D721Med (cell line): ENCODE results near the gene SULT1A1.

Experiments used
- DNase-seq: peaks from one replicate; pipeline ENCODE4 v3.0.0; 2011; ENCODE audit warnings: low spot score; ENCODE audit not compliant: insufficient read length
- FAIRE-seq: peaks from 2 replicates; lab custom pipeline; 2011; peaks lifted over from hg19 to GRCh38; lab: Jason Lieb, UNC
- TF ChIP-seq, protein P1 (sequence below): IDR thresholded peaks from 2 replicates; pipeline ENCODE4 v1.5.1; 2012; ENCODE audit warnings: mild to moderate bottlenecking, control low read depth; ENCODE audit not compliant: insufficient read depth; ENCODE audit errors: missing control alignments

Gene SULT1A1

GRCh38 chr16:28556914-28557320 is 52.9 kb downstream of the SULT1A1 start:
- no peak for FAIRE-seq
- TF ChIP-seq, protein P1, sequence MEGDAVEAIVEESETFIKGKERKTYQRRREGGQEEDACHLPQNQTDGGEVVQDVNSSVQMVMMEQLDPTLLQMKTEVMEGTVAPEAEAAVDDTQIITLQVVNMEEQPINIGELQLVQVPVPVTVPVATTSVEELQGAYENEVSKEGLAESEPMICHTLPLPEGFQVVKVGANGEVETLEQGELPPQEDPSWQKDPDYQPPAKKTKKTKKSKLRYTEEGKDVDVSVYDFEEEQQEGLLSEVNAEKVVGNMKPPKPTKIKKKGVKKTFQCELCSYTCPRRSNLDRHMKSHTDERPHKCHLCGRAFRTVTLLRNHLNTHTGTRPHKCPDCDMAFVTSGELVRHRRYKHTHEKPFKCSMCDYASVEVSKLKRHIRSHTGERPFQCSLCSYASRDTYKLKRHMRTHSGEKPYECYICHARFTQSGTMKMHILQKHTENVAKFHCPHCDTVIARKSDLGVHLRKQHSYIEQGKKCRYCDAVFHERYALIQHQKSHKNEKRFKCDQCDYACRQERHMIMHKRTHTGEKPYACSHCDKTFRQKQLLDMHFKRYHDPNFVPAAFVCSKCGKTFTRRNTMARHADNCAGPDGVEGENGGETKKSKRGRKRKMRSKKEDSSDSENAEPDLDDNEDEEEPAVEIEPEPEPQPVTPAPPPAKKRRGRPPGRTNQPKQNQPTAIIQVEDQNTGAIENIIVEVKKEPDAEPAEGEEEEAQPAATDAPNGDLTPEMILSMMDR: no peak
- no peak for DNase-seq

GRCh38 chr16:28555561-28555960 is 54.3 kb downstream of the SULT1A1 start:
- TF ChIP-seq, protein P1: no peak
- no peak for FAIRE-seq
- no peak for DNase-seq
